AG04450 (cell line): Measurements from ENCODE around the gene MIOS. TPM values are rescaled to one million over a fixed set of nuclear protein-coding genes. Genes with fewer than 3 reads are reported as not detected.

Experiments
- CTCF ChIA-PET: fragments of 300-600, 350-600 bp; formaldehyde crosslinking; extraction: SDS; loops from one replicate; lab custom pipeline; 2022; ENCODE audit warnings: antibody characterized with exemption, inconsistent platforms; lab: Charles Lee
- POLR2A ChIA-PET: fragments of 350-600 bp; formaldehyde crosslinking; extraction: SDS; loops from one replicate; lab custom pipeline; 2021; ENCODE audit warnings: antibody characterized with exemption, inconsistent platforms; lab: Yijun Ruan, JAX
- DNase-seq: peaks from one replicate; pipeline ENCODE4 v3.0.0-alpha.2; 2011; ENCODE audit warnings: low read depth, low spot score
- H3K27ac ChIP-seq: one replicate; pipeline ENCODE4 v1.5.1; 2012; ENCODE audit warnings: low read depth, low read length, control low read depth
- H3K27me3 ChIP-seq: one replicate; pipeline ENCODE4 v1.6.0; 2012; ENCODE audit warnings: low read length; ENCODE audit not compliant: control insufficient read depth, insufficient read depth
- H3K4me3 ChIP-seq: 2 replicates; pipeline ENCODE4 v1.5.1; 2011; ENCODE audit warnings: mild to moderate bottlenecking, low read depth, low read length, control low read depth
- H3K9me3 ChIP-seq: 2 replicates; pipeline ENCODE4 v1.5.1; 2012; ENCODE audit warnings: low read length; ENCODE audit not compliant: control insufficient read depth, insufficient read depth
- polyA plus RNA-seq: library from polyadenylated mRNA; depleted of rRNA; stranded (reverse); fragments of >200 nt; gene quantifications from 2 replicates; pipeline ENCODE4 v1.2.3, GENCODE V29; 2011
- TF ChIP-seq, protein P1 (sequence below): IDR thresholded peaks from 2 replicates; pipeline ENCODE4 v1.5.1; 2011; ENCODE audit warnings: low read depth, low read length, control low read depth, inconsistent platforms

MIOS gene
- polyA plus RNA-seq, 1 experiment = 26.6 TPM

DNA sequence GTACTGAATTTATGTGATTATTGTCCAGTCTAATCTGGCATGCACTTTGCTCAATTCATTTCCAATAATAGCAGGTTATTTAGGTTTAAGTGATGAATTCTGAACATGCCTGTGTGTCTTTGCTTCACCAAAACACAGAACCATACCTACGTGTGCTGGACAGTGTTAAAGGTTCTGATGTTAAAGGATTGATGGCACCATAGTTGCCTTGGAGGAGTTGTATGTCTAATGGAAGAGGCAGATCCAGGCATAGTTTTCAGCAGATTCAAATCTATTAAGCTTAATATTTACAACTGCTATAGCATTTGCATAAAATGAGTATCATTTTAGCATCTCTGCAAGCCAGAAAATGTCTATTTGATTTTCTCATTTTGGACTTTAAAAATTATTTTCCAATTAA lies 45.8 kb downstream of the MIOS start:
- H3K9me3 ChIP-seq = no peaks in the 10 kb centered on the region
- H3K27me3 ChIP-seq = no peaks in the 10 kb centered on the region
- TF ChIP-seq, protein P1, sequence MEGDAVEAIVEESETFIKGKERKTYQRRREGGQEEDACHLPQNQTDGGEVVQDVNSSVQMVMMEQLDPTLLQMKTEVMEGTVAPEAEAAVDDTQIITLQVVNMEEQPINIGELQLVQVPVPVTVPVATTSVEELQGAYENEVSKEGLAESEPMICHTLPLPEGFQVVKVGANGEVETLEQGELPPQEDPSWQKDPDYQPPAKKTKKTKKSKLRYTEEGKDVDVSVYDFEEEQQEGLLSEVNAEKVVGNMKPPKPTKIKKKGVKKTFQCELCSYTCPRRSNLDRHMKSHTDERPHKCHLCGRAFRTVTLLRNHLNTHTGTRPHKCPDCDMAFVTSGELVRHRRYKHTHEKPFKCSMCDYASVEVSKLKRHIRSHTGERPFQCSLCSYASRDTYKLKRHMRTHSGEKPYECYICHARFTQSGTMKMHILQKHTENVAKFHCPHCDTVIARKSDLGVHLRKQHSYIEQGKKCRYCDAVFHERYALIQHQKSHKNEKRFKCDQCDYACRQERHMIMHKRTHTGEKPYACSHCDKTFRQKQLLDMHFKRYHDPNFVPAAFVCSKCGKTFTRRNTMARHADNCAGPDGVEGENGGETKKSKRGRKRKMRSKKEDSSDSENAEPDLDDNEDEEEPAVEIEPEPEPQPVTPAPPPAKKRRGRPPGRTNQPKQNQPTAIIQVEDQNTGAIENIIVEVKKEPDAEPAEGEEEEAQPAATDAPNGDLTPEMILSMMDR = no peak
- no peak overlapping the region for H3K4me3 ChIP-seq
- ChIA-PET CTCF (interaction anchor here (0.7 to 1.6 kb wide), 3 partner anchors 27 to 509 kb away, joined by 3 read pairs; no protein-coding TSS in a partner anchor), POLR2A (no interaction called here)
- no peak overlapping the region for H3K27ac ChIP-seq
- no peak for DNase-seq

DNA sequence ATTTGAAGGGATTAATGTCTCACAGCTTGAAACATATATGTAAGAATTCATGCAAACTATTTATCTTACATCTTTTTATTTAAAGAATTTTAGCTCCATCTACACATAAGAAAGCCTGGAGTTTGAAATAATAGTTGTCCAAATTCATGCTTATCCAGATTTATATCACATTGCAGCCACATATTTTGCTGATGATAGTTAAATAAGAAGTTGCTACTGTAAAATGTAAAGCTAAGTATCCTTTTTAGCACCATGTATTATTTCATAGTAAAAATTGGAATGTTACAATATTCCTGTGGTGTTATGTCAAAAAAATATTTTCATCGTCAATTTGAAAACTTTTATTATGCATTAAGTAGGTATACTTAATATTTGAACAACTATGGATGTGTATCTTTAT lies 46.5 kb downstream of the MIOS start:
- Histone ChIP-seq H3K4me3 (no peak overlapping the region), H3K27ac (no peak overlapping the region), H3K27me3 (no peaks in the 10 kb centered on the region), H3K9me3 (no peaks in the 10 kb centered on the region)
- TF ChIP-seq, protein P1 = no peak
- CTCF ChIA-PET = interaction anchor here (0.8 to 1.6 kb wide), 3 partner anchors 17 to 68 kb away, joined by 3 read pairs; no protein-coding TSS in a partner anchor
- POLR2A ChIA-PET = no interaction called here
- no peak for DNase-seq

DNA sequence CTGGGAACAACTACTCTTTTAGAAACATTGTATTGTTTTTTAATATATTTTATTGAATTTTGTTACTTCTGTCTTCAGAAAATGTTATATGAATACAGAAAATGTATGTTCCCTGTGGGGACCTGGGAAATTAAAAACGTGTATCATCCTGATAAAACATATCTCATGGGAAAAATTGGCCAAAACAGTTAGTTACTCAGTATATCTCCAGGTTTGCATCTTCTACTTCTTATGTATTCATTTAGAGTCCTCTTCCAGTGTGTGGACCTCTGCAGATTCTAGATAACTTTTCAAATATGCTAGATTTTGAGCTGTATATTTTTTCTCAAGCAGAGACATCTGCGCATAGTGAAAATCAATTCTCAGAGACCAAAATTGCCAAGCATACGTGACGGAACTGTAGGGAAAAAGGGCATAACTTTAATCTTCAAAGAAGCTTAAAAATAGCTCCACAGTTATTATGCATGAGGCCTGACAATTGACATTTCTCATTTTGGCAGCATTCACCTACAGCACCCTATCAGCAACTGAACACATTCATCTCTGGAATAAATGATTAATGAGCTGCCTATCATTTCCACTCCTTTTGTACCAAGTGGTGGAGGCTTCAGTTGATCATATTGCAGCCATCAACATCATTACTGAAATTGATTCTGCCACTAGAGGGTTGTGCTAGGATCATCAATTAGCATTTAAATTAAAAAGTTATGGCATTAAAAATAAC lies 47.5 kb downstream of the MIOS start:
- CTCF ChIA-PET = interaction anchor here (1.0 to 1.5 kb wide), 2 partner anchors 10 to 18 kb away, joined by 3 read pairs; no protein-coding TSS in a partner anchor
- Histone ChIP-seq H3K27ac (no peak overlapping the region), H3K4me3 (no peak overlapping the region)

DNA sequence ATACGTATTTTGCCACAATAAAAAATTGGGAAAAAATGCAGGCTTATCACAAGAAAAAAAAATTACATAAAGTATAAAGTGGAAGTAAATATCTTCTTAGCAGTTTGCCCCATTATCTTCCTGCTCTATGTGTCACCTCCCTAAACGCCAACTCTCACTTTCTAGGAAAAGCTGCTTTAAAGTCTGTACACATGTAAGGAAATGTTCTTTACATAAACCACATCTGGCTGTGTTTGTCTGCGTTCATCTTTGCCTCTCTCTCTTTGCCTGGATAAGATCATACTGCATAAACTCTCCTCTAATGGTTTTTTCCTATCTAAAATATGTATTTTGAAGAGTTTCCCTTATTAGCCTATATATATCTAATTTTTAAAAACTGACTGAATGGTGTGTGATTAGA lies 50.9 kb downstream of the MIOS start:
- ChIA-PET CTCF (interaction anchor here (0.6 kb wide), 1 partner anchor 514 kb away, joined by 5 read pairs; no protein-coding TSS in a partner anchor), POLR2A (no interaction called here)
- H3K9me3 ChIP-seq = no peaks in the 10 kb centered on the region
- no peak overlapping the region for H3K4me3 ChIP-seq
- no peaks in the 10 kb centered on the region for H3K27me3 ChIP-seq
- no peak for DNase-seq
- no peak overlapping the region for H3K27ac ChIP-seq
- TF ChIP-seq, protein P1 = no peak

More for the DNA sequence above, 47.5 kb downstream of the MIOS start:
- no peak for DNase-seq
- no peaks in the 10 kb centered on the region for H3K27me3 ChIP-seq
- TF ChIP-seq, protein P1 = no peak
- no peaks in the 10 kb centered on the region for H3K9me3 ChIP-seq
- POLR2A ChIA-PET = no interaction called here

DNA sequence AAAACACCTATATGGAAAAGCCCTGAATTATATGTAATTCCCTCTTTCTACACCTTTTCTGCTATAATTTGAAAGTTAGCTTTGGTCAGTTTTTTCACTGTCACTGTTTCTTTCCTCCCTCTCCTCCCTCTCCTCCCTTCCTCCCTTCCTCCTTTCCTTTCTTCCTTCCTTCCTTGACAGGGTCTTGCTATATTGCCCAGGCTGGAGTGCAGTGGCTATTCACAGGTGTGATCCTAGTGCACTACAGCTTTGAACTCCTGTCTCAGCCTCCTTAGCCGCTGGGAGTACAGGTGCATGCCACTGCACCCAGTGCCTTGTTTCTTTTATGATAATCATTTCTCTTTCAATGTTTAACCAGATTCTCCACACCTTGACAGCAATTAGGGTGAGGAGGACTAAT lies 51.7 kb downstream of the MIOS start:
- TF ChIP-seq, protein P1 = no peak
- DNase-seq = no peak
- Histone ChIP-seq H3K27me3 (no peaks in the 10 kb centered on the region), H3K27ac (no peak overlapping the region), H3K9me3 (no peaks in the 10 kb centered on the region), H3K4me3 (no peak overlapping the region)
- ChIA-PET POLR2A (no interaction called here), CTCF (no interaction called here)
